Measurements from ENCODE around the gene POU4F3. TPM values are rescaled to one million over a fixed set of nuclear protein-coding genes. Genes with fewer than 3 reads are reported as not detected.

Gene POU4F3
- total RNA-seq = under 0.01 TPM in 1 of 2 replicates, not detected in the other

GRCh38 chr5:146338774-146339714, at the start of gene POU4F3:
TSS of gene POU4F3 (plus strand) at chr5:146338839. CDS start at chr5:146339113, 274 bp downstream.

Other genes starting within 250 kb of the POU4F3 start
- gene PLAC8L1, start 233.3 kb upstream of the POU4F3 start, total RNA-seq = not detected in 2 replicates
- 138 and 176 TPM in 2 replicates for gene LARS1, start 156.2 kb upstream of the POU4F3 start, total RNA-seq
- 20.1 and 28.0 TPM in 2 replicates for gene RBM27, start 135.2 kb upstream of the POU4F3 start, total RNA-seq
- gene TCERG1, start 108.5 kb downstream of the POU4F3 start, total RNA-seq = 39.3 and 46.2 TPM in 2 replicates
- not detected in 2 replicates for gene GPR151, start 177.4 kb downstream of the POU4F3 start, total RNA-seq

Measured in epithelial cell of umbilical artery (primary cell).